ENCODE results near the gene GAS2. TPM values are rescaled to one million over a fixed set of nuclear protein-coding genes. Genes with fewer than 3 reads are reported as not detected.

Gene GAS2
- total RNA-seq, 1 donor from 2014 or later = 3.5 TPM

- POLR2A ChIA-PET = no interaction called here
- no peak overlapping the region for H3K4me3 Mint-ChIP-seq
- DNase-seq (no peak), ATAC-seq (ENCODE audit: low read depth) (no peak)
- H3K27me3 Mint-ChIP-seq = peaks cover 3% of the 10 kb centered on the region
- H3K27ac Mint-ChIP-seq = no peak overlapping the region
- H3K9me3 Mint-ChIP-seq = no peaks in the 10 kb centered on the region
- peaks cover 7% of the 10 kb centered on the region for H3K4me1 Mint-ChIP-seq
- TF ChIP-seq, protein P1, sequence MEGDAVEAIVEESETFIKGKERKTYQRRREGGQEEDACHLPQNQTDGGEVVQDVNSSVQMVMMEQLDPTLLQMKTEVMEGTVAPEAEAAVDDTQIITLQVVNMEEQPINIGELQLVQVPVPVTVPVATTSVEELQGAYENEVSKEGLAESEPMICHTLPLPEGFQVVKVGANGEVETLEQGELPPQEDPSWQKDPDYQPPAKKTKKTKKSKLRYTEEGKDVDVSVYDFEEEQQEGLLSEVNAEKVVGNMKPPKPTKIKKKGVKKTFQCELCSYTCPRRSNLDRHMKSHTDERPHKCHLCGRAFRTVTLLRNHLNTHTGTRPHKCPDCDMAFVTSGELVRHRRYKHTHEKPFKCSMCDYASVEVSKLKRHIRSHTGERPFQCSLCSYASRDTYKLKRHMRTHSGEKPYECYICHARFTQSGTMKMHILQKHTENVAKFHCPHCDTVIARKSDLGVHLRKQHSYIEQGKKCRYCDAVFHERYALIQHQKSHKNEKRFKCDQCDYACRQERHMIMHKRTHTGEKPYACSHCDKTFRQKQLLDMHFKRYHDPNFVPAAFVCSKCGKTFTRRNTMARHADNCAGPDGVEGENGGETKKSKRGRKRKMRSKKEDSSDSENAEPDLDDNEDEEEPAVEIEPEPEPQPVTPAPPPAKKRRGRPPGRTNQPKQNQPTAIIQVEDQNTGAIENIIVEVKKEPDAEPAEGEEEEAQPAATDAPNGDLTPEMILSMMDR (IDR thresholded peaks at IDR 0.05) = no peak
- intact Hi-C loops (cut with micrococcal nuclease) = no loop called here
- CTCF ChIA-PET = no interaction called here
- H3K36me3 Mint-ChIP-seq (ENCODE audit: low read depth) = no peaks in the 10 kb centered on the region
Observed at GRCh38 chr11:22779850-22780249, 113.4 kb downstream of the GAS2 start.

- Mint-ChIP-seq H3K4me3 (no peak overlapping the region), H3K27me3 (peaks cover 3% of the 10 kb centered on the region), H3K4me1 (peaks cover 7% of the 10 kb centered on the region), H3K27ac (no peak overlapping the region), H3K36me3 (ENCODE audit: low read depth) (no peaks in the 10 kb centered on the region), H3K9me3 (no peaks in the 10 kb centered on the region)
- CTCF ChIA-PET = no interaction called here
- intact Hi-C loops (cut with micrococcal nuclease) = no loop called here
- DNase-seq = no peak
- ATAC-seq (ENCODE audit: low read depth) = peak; percentile 31
- TF ChIP-seq, protein P1 (IDR thresholded peaks at IDR 0.05) = no peak
- POLR2A ChIA-PET = interaction anchor here (0.5 kb wide), 1 partner anchor 48 kb away, joined by 4 read pairs; no protein-coding TSS in a partner anchor
Observed at GRCh38 chr11:22780952-22781593, 114.7 kb downstream of the GAS2 start.

DNA sequence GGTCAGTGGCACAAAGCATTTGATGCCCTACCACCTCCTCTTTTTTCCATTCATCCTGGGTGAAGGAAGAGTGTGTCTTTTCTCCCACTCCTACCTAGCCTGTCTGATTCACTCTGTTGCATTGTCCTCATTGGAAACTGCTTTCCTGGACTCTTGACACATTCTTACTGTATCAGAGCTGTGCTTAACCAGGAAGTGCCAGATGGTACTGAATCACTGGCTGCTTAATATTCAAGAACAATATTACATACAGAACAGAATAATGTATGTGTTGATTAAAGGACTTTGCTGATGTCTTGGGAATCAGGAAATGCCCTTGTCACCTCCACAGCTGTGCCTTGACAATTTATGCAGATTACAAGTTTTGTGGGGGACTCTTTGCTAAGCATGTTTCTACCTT is 118.8 kb downstream of the GAS2 start:
- no peak overlapping the region for H3K4me3 Mint-ChIP-seq
- ChIA-PET CTCF (interaction anchor here (1.0 to 1.3 kb wide), 2 partner anchors 452 to 541 kb away, joined by 3 to 5 read pairs; no protein-coding TSS in a partner anchor), POLR2A (no interaction called here)
- ATAC-seq (ENCODE audit: low read depth) = no peak
- no peaks in the 10 kb centered on the region for H3K36me3 Mint-ChIP-seq (ENCODE audit: low read depth)
- H3K27me3 Mint-ChIP-seq = peaks cover 3% of the 10 kb centered on the region
- intact Hi-C loops (cut with micrococcal nuclease) = no loop called here
- no peak for DNase-seq
- TF ChIP-seq, protein P1 (IDR thresholded peaks at IDR 0.05) = no peak
- H3K9me3 Mint-ChIP-seq = no peaks in the 10 kb centered on the region
- H3K4me1 Mint-ChIP-seq = peaks cover 7% of the 10 kb centered on the region
- H3K27ac Mint-ChIP-seq = no peak overlapping the region

- ATAC-seq (ENCODE audit: low read depth) (no peak), DNase-seq (no peak)
- Mint-ChIP-seq H3K27ac (no peak overlapping the region), H3K27me3 (peaks cover 3% of the 10 kb centered on the region), H3K9me3 (no peaks in the 10 kb centered on the region), H3K36me3 (ENCODE audit: low read depth) (no peaks in the 10 kb centered on the region), H3K4me3 (no peak overlapping the region), H3K4me1 (no peaks in the 10 kb centered on the region)
- ChIA-PET POLR2A (no interaction called here), CTCF (interaction anchor here (2.5 kb wide), 1 partner anchor 451 kb away, joined by 27 read pairs; no protein-coding TSS in a partner anchor)
- TF ChIP-seq, protein P1 (IDR thresholded peaks at IDR 0.05) = no peak
- intact Hi-C loops (cut with micrococcal nuclease) = no loop called here
Observed at GRCh38 chr11:22786475-22786874, 120.1 kb downstream of the GAS2 start.

GRCh38 chr11:22787055-22787454 is 120.6 kb downstream of the GAS2 start:
- Mint-ChIP-seq H3K27ac (no peak overlapping the region), H3K27me3 (peaks cover 3% of the 10 kb centered on the region), H3K4me3 (no peak overlapping the region), H3K9me3 (no peaks in the 10 kb centered on the region), H3K4me1 (no peaks in the 10 kb centered on the region), H3K36me3 (ENCODE audit: low read depth) (no peaks in the 10 kb centered on the region)
- DNase-seq = no peak
- ChIA-PET CTCF (interaction anchor here (0.9 to 2.5 kb wide), 6 partner anchors 10 to 456 kb away, joined by 3 to 27 read pairs (median 12); partner anchors contain the start of gene SVIP), POLR2A (no interaction called here)
- TF ChIP-seq, protein P1 (IDR thresholded peaks at IDR 0.05) = no peak
- no peak for ATAC-seq (ENCODE audit: low read depth)
- intact Hi-C loops (cut with micrococcal nuclease) = loop anchor here (1.0 kb wide), 2 partner anchors 42 to 453 kb away; partner anchors contain the start of gene SVIP

Data from activated B cell treated with CpG ODN at 0.5 μM for 24 hours (primary cell).